B cell (primary cell): Measurements from ENCODE around the gene MBP. TPM values are rescaled to one million over a fixed set of nuclear protein-coding genes. Genes with fewer than 3 reads are reported as not detected.

Source experiments
- ATAC-seq: fragments of 200-7000 bp; cut with Tn5 transposase; one replicate; pipeline ENCODE4 v1.10.0; 2021; ENCODE audit warnings: low read depth, mild to moderate bottlenecking, moderate number of reproducible peaks, moderate library complexity
- CTCF ChIA-PET: fragments of 350-600 bp; sonication (Branson Sonifier 250); formaldehyde crosslinking; loops from one replicate; lab custom pipeline; 2021; ENCODE audit warnings: antibody characterized with exemption, inconsistent platforms; lab: Charles Lee
- POLR2A ChIA-PET: fragments of 350-600 bp; sonication (Branson Sonifier 250); formaldehyde crosslinking; loops from one replicate; lab custom pipeline; 2021; ENCODE audit warnings: antibody characterized with exemption; lab: Charles Lee
- DNase-seq: peaks from one replicate; pipeline ENCODE4 v3.0.0; 2013
- H2AFZ ChIP-seq: 2 replicates; pipeline ENCODE4 v1.6.1; 2012; ENCODE audit warnings: mild to moderate bottlenecking, low read depth, low read length; ENCODE audit not compliant: insufficient read depth, poor library complexity, severe bottlenecking
- H3K27ac ChIP-seq, 2 donors: 1 replicate in 1 of 2; 2 replicates in 1 of 2; pipeline ENCODE4 v1.5.1; 2012 to 2013; ENCODE audit warnings: low read length in 2 of 2, mild to moderate bottlenecking in 2 of 2, moderate library complexity in 1 of 2
- H3K27me3 ChIP-seq, 4 experiments: fragments of 200-600 bp in 1 of 4; sonication (generic) in 1 of 4; replicated peaks in 1 of 4; 1 replicate in 2 of 4; 2 replicates in 2 of 4; pipeline versions ENCODE4 v1.6.1 to v1.7.0; 2013 to 2016; ENCODE audit warnings: low read length in 3 of 4, mild to moderate bottlenecking in 2 of 4, mixed read lengths in 1 of 4, moderate library complexity in 1 of 4; ENCODE audit not compliant: insufficient read depth in 4 of 4, control insufficient read depth in 3 of 4; ENCODE audit errors: control extremely low read depth in 1 of 4
- H3K36me3 ChIP-seq, 2 experiments: replicated peaks in 1 of 2; 1 replicate in 1 of 2; 2 replicates in 1 of 2; pipeline versions ENCODE4 v1.6.1 to v1.7.1; 2013; ENCODE audit warnings: low read length in 1 of 2; ENCODE audit not compliant: insufficient read depth in 2 of 2, control insufficient read depth in 1 of 2; ENCODE audit errors: control extremely low read depth in 1 of 2, extremely low read depth in 1 of 2
- H3K4me1 ChIP-seq, 2 donors: fragments of 200-600 bp in 1 of 2; sonication (generic) in 1 of 2; 1 replicate in 1 of 2; 2 replicates in 1 of 2; pipeline versions ENCODE4 v1.5.1 to v1.6.1; 2013 to 2017; ENCODE audit warnings: low read length in 2 of 2; ENCODE audit not compliant: control insufficient read depth in 2 of 2, insufficient read depth in 2 of 2
- H3K4me2 ChIP-seq: replicated peaks from 2 replicates; pipeline ENCODE3; 2012; ENCODE audit warnings: mild to moderate bottlenecking, low read depth, low read length; ENCODE audit not compliant: poor library complexity, severe bottlenecking
- H3K4me3 ChIP-seq, 5 experiments: fragments of 200-600 bp in 1 of 5; sonication (generic) in 1 of 5; 1 replicate in 3 of 5; 2 replicates in 2 of 5; pipeline versions ENCODE4 v1.5.1 to v1.7.0; 2011 to 2016; ENCODE audit warnings: low read length in 4 of 5, mild to moderate bottlenecking in 4 of 5, low read depth in 2 of 5, control low read depth in 1 of 5, moderate library complexity in 1 of 5; ENCODE audit not compliant: insufficient read depth in 1 of 5; ENCODE audit errors: control extremely low read depth in 1 of 5, extremely low read depth in 1 of 5
- H3K79me2 ChIP-seq: fragments of 200-600 bp; sonication (generic); one replicate; pipeline ENCODE4 v1.6.0; 2016; ENCODE audit warnings: low read length; ENCODE audit not compliant: control insufficient read depth, insufficient read depth
- H3K9ac ChIP-seq: fragments of 200-600 bp; sonication (generic); 2 replicates; pipeline ENCODE4 v1.6.1; 2017; ENCODE audit warnings: mild to moderate bottlenecking, low read length, moderate library complexity
- H3K9me3 ChIP-seq, 3 donors: one replicate each; pipeline versions ENCODE4 v1.6.1 to v1.7.1; 2013; ENCODE audit warnings: low read length in 2 of 3; ENCODE audit not compliant: control insufficient read depth in 2 of 3, insufficient read depth in 1 of 3; ENCODE audit errors: control extremely low read depth in 1 of 3
- H4K20me1 ChIP-seq: 2 replicates; pipeline ENCODE4 v1.6.0; 2012; ENCODE audit warnings: mild to moderate bottlenecking, low read length; ENCODE audit not compliant: insufficient read depth, control insufficient read depth, poor library complexity, severe bottlenecking
- H3K27ac Mint-ChIP-seq: one replicate; pipeline ENCODE4 v1.8.0; 2021; ENCODE audit warnings: mixed read lengths
- H3K27me3 Mint-ChIP-seq: one replicate; pipeline ENCODE4 v1.8.0; 2021; ENCODE audit warnings: mixed read lengths
- H3K4me1 Mint-ChIP-seq: one replicate; pipeline ENCODE4 v1.8.0; 2021; ENCODE audit warnings: mixed read lengths
- H3K4me3 Mint-ChIP-seq: one replicate; pipeline ENCODE4 v1.8.0; 2021; ENCODE audit warnings: mixed read lengths
- H3K9me3 Mint-ChIP-seq: one replicate; pipeline ENCODE4 v1.8.0; 2022; ENCODE audit warnings: mixed read lengths; ENCODE audit not compliant: insufficient read depth
- EZH2 ChIP-seq: IDR thresholded peaks from 2 replicates; pipeline ENCODE4 v1.6.1; 2012; ENCODE audit warnings: borderline replicate concordance, low read depth, mild to moderate bottlenecking, moderate library complexity, low read length; ENCODE audit not compliant: insufficient read depth, poor library complexity, severe bottlenecking
- WGBS: methylation state at CpG from one replicate; pipeline ENCODE4 v1.1.5; 2013; ENCODE audit warnings: missing lambda C conversion rate; ENCODE audit not compliant: insufficient coverage; 5-methylcytosine and 5-hydroxymethylcytosine counted together
- intact Hi-C: fragments of 100-400 bp; cut with micrococcal nuclease; formaldehyde crosslinking; loops from one replicate; pipeline ENCODE4 v1.10.0; 2022
- polyA plus RNA-seq: library from polyadenylated mRNA; depleted of rRNA; stranded (reverse); fragments of >200 nt; gene quantifications from 2 replicates; pipeline ENCODE4 v1.2.3, GENCODE V29; 2012
- total RNA-seq, 2 donors: library from RNA; stranded (reverse); fragments of 120-200 nt in 1 of 2; gene quantifications; 1 replicate in 1 of 2; 2 replicates in 1 of 2; pipeline versions ENCODE4 v1.2.3 to v1.2.4, GENCODE V29; 2013 to 2022
- TF ChIP-seq, protein P1 (sequence below): fragments of 200-600 bp; IDR thresholded peaks from one replicate; pipeline ENCODE4 v1.8.0; 2022; ENCODE audit warnings: antibody characterized with exemption, mild to moderate bottlenecking

Gene MBP
- total and polyA plus RNA-seq, 2 donors (not counting 1 experiment from before 2014, with no cell fraction given): 30.1 to 192 TPM

DNA sequence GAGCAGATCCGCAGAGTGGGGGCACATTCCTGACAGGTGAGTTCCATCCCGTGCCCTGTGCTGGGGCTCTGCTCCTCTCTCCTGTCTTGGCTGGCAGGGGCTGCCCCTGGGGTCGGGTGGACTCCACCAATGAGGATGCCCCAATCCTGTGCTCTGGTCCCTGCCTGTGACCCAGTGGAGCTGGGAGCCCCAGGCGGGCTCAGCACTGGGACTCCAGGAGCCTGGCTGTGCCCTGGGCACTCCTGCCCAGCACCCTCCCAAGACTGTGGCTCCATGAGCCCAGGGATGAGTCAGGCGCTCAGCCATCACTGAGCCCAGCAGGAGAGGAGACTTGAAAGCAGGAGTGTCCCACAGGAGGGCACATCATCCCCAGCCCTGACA is 53.9 kb downstream of the MBP start:
- H3K4me1 Mint-ChIP-seq: peaks cover 63% of the 10 kb centered on the region
- peak overlapping the region; percentile 56 for H3K27ac Mint-ChIP-seq
- ATAC-seq: no peak
- H3K27me3 Mint-ChIP-seq: no peaks in the 10 kb centered on the region
- Histone ChIP-seq H3K27me3 (no peaks in the 10 kb centered on the region), H3K9ac (no peak overlapping the region), H3K4me2 (no peak overlapping the region), H3K79me2 (peaks cover 87% of the 10 kb centered on the region), H3K36me3 (peaks cover 0 to 22% of the 10 kb centered on the region in 2 experiments), H2AFZ (no peak overlapping the region), H4K20me1 (peaks cover 38% of the 10 kb centered on the region), H3K4me3 (no peak overlapping the region), H3K4me1 (peaks cover 18 to 27% of the 10 kb centered on the region in 2 donors), H3K9me3 (no peaks in the 10 kb centered on the region), H3K27ac (no peak overlapping the region)
- 90% methylated on average over 5 of the region's 5 CpGs for WGBS
- intact Hi-C loops: no loop called here
- TF ChIP-seq, protein P1, sequence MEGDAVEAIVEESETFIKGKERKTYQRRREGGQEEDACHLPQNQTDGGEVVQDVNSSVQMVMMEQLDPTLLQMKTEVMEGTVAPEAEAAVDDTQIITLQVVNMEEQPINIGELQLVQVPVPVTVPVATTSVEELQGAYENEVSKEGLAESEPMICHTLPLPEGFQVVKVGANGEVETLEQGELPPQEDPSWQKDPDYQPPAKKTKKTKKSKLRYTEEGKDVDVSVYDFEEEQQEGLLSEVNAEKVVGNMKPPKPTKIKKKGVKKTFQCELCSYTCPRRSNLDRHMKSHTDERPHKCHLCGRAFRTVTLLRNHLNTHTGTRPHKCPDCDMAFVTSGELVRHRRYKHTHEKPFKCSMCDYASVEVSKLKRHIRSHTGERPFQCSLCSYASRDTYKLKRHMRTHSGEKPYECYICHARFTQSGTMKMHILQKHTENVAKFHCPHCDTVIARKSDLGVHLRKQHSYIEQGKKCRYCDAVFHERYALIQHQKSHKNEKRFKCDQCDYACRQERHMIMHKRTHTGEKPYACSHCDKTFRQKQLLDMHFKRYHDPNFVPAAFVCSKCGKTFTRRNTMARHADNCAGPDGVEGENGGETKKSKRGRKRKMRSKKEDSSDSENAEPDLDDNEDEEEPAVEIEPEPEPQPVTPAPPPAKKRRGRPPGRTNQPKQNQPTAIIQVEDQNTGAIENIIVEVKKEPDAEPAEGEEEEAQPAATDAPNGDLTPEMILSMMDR: no peak
- no peak for TF ChIP-seq EZH2
- H3K4me3 Mint-ChIP-seq: no peak overlapping the region
- no peak for DNase-seq
- H3K9me3 Mint-ChIP-seq: no peaks in the 10 kb centered on the region
- POLR2A ChIA-PET: interaction anchor here (0.6 to 1.2 kb wide), 5 partner anchors 8 to 1578 kb away, joined by 3 to 4 read pairs (median 3); no protein-coding TSS in a partner anchor
- CTCF ChIA-PET: interaction anchor here (1.3 to 4.2 kb wide), 2 partner anchors 10 to 133 kb away, joined by 3 to 21 read pairs; no protein-coding TSS in a partner anchor

DNA sequence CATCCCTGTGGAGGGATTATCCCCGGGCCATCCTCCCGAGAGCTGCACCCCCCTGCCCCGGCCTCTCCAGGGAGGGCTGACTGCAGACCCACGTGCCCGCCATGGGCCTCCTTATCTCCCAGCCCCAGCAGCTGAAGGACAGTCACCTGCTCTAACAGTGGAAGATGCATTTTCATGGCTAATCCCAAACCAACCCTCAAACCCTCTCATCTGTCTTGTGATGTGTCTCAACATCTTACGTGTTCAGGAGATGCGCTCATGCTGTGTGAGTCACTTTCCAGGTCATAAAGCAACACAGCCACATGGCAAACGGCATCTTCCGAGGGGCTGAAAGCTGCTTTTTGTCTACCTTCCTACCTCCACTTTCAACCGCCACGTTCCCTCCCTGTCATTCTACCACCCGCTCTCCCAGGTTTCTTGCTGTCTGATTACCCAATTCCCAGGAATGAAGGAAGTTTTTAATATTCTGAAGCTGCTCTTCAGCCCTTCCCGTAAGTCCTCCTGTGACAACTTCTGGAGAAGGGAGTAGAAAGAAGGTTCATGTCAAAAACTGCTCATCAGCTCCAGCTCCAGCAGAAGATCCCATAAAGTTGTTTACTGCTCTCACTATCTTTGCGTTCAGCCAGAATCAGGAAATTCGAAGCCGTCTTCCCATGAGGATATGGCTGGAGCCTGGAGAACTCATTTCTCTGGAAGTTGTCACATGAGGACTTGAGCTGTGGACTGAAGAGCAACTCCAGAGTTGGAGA is 54.5 kb downstream of the MBP start:
- H3K4me2 ChIP-seq: no peak overlapping the region
- DNase-seq (no peak), ATAC-seq (no peak)
- ChIA-PET POLR2A (interaction anchor here (0.7 to 1.2 kb wide), 4 partner anchors 8 to 63 kb away, joined by 3 read pairs; no protein-coding TSS in a partner anchor), CTCF (interaction anchor here (0.7 to 4.2 kb wide), 3 partner anchors 10 to 133 kb away, joined by 3 to 21 read pairs (median 3); no protein-coding TSS in a partner anchor)
- Mint-ChIP-seq H3K4me1 (peaks cover 64% of the 10 kb centered on the region), H3K27me3 (no peaks in the 10 kb centered on the region), H3K27ac (peak overlapping the region; percentile 56), H3K9me3 (no peaks in the 10 kb centered on the region), H3K4me3 (no peak overlapping the region)
- peaks cover 0 to 22% of the 10 kb centered on the region in 2 experiments for H3K36me3 ChIP-seq
- intact Hi-C loops: no loop called here
- no peak overlapping the region for H2AFZ ChIP-seq
- no peak overlapping the region for H3K9ac ChIP-seq
- no peak overlapping the region for H3K27ac ChIP-seq
- peaks cover 87% of the 10 kb centered on the region for H3K79me2 ChIP-seq
- no peaks in the 10 kb centered on the region for H3K9me3 ChIP-seq
- H3K27me3 ChIP-seq: no peaks in the 10 kb centered on the region
- peaks cover 18 to 27% of the 10 kb centered on the region in 2 donors for H3K4me1 ChIP-seq
- 95% methylated on average over 13 of the region's 16 CpGs for WGBS
- TF ChIP-seq, protein P1: no peak
- TF ChIP-seq EZH2: no peak
- H3K4me3 ChIP-seq: no peak overlapping the region
- H4K20me1 ChIP-seq: peaks cover 38% of the 10 kb centered on the region
